Left ventricle myocardium superior (tissue), 1 donor: Measurements from ENCODE around the gene SGMS1. TPM values are rescaled to one million over a fixed set of nuclear protein-coding genes. Genes with fewer than 3 reads are reported as not detected.

Experiments
- ATAC-seq: fragments of 200-7000 bp; cut with Tn5 transposase; one replicate; pipeline ENCODE4 v1.9.1; 2020; ENCODE audit warnings: mild to moderate bottlenecking, moderate library complexity
- DNase-seq: peaks from one replicate; pipeline ENCODE4 v3.0.0-alpha.2; 2020
- intact Hi-C: fragments of 100-400 bp; cut with micrococcal nuclease; formaldehyde crosslinking; loops from one replicate; pipeline ENCODE4 v1.11.0; 2022
- total RNA-seq: library from RNA; stranded (reverse); fragmentation: NEBNext Ultra II Directional; extraction: Animal tissue kit (Norgen Biotek cat#: 25700); gene quantifications from one replicate; pipeline ENCODE4 v1.2.1, GENCODE V29; 2021
- donor health status: DM: no; HTN: yes; CAD: no; lungs with severe emphysema.

SGMS1 gene
- total RNA-seq, 1 donor from 2014 or later = 21.9 TPM

GRCh38 chr10:50593523-50594376 is 30.0 kb downstream of the SGMS1 start:
- intact Hi-C loops = no loop called here
- peak; percentile 80 for ATAC-seq
- no peak for DNase-seq

DNA sequence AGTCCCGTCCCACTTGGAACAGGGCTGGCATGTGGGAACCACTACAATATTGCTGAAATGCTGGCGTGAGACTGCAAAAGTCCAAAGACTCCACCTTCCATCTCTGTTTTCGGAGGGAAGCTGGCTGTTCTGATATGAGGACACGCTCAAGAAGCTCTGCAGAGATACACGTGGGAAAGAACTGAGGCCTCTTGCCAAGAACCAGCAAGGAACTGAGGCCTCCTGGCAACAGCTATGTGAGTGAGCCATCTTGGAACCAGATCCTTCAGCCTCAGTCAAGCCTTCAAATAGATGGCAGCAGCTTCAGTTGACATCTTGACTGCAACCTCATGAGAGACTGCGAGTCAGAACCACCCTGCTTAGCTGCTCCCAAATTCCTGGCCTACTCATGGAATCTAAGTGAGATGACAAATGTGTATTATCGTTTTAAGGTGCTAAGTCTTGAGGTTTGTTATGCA is 30.8 kb downstream of the SGMS1 start:
- DNase-seq = no peak
- intact Hi-C loops = no loop called here
- ATAC-seq = no peak

- no peak for ATAC-seq
- no peak for DNase-seq
- intact Hi-C loops = no loop called here
Measured at GRCh38 chr10:50590935-50591334, 32.8 kb downstream of the SGMS1 start.

GRCh38 chr10:50586740-50587088 is 37.0 kb downstream of the SGMS1 start:
- DNase-seq (no peak), ATAC-seq (no peak)
- intact Hi-C loops = no loop called here

GRCh38 chr10:50585921-50586739 is 37.6 kb downstream of the SGMS1 start:
- peak; percentile 43 for ATAC-seq
- intact Hi-C loops = no loop called here
- no peak for DNase-seq

DNA sequence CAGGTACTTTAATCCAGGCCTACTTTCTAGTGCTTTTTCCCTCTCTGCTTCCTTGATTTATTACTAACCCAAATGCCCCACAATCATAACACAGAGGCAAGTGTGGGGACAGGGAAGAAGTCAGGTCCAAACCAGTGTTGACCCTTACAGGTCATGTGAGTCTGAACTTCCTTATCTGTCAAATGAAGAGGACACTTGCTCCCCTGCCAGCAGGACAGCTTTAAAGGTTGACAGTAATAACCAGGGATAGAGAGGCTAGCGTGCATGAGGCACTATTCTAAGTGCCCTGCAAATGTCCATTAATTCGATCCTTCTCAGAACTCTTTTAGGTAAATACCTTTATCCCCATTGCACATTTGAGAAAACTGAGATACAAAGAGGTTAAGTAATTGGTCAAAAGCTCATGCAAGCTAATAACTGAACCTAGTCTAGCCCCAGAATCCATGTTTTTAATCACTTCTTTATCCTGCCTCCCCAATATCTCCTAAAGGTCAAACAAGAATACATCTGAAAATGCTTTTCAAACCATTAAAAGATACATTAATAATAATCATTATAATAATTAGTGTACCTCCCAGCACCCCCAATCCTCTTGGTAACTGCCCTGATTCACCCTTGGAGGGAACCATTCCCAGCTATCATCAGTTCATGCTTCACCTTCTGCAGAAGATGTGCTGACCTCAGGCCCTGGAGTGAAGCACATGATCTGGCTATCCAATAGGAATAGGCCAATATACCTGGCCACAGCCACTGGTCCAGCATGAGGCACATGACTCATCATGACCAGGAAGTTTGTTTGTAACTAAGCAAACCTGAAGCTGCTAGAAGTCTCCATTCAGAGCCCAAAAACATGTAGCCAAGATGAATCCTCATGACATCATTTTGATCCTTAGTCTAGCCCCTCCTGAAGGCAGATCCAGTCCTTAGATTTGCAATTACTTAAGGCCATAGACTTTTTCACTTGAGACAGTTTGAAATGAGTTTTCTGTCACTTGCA is 40.7 kb downstream of the SGMS1 start:
- ATAC-seq (peak; percentile 64), DNase-seq (no peak)
- intact Hi-C loops = no loop called here

DNA sequence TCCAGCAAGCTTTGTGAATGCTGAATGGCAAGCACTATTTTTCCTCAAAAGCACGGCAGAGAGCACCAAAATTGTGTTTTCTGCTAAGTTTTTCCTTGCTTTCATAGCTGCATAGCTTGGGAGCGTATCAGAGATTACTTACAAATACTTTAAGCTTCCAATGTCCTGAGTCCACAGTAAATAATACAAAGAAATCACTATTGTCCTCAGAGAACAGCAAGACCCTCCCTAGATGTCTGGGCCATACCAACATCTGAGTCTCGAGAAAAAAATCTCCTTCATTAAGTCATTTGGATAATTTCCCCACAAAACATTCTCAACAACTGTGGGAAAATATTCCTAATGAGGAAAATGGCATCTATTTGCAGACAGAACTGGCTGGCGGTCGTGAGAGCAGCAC is 41.7 kb downstream of the SGMS1 start:
- DNase-seq (no peak), ATAC-seq (no peak)
- intact Hi-C loops = no loop called here

DNA sequence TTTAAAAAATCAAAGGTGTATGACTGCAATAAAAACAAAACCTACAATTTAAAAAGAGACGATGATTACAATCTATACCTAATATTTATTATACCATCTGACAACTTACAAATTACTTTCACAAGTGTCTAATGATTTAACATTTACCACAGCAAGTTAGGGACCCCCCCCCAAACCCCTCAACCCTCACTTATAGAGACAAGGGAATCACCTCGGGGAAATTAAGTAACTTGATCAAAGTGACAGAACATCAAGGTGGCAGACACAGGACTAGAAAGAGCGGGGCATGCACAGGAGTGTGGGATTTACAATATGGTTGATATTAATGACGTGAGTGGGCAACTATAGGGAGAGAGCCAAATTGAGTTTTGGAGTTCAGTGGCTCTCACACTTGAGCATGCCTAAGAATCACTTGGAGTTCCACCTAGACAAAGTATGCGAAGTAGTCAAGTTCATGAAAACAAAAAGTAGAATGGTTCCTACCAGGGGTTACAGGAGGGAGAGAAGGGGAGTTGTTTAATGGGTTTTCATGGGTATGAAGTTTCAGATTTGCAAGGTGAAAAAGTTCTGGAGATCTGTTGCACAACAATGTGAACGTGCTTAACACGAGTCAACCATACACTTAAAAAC is 43.4 kb downstream of the SGMS1 start:
- intact Hi-C loops = no loop called here
- ATAC-seq = no peak

DNA sequence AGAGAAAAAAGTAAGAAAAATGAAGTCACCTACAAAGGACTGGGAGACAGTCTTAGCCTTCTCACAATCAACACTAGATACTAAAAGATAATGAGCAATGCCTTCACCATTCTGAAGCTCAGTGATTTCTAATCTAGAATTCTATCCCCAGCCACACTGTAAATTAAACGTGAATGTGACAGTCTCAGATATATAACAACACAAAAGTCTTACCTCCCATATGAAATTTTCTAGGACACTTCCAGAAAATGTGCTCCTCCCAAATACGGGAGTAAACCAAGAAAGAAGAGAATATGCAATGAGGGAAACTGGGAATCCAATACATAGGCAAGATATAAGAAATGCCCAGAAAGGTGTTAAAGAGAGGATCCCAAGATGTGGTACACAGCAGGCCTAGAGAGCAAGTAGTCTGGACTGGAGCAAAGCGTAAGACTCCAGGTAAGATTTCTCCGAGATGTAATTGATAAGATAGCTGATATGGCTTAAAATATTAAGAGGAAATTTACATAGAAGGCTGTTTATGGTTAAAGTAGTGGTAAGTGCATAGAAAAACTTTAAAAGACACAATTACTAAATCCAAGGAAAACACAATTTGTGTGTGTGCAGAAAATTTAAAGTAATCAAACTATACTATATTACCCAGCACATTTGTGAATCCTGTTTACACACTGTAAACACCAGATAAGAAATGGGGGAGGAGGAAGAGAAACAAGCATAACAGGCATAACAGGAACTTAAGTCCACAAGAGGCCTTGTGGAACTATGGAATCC is 44.1 kb downstream of the SGMS1 start:
- intact Hi-C loops = no loop called here
- DNase-seq (no peak), ATAC-seq (no peak)

More for the DNA sequence above, 43.4 kb downstream of the SGMS1 start:
- no peak for DNase-seq

GRCh38 chr10:50578949-50579348 is 44.8 kb downstream of the SGMS1 start:
- DNase-seq (no peak), ATAC-seq (no peak)
- intact Hi-C loops = no loop called here

DNA sequence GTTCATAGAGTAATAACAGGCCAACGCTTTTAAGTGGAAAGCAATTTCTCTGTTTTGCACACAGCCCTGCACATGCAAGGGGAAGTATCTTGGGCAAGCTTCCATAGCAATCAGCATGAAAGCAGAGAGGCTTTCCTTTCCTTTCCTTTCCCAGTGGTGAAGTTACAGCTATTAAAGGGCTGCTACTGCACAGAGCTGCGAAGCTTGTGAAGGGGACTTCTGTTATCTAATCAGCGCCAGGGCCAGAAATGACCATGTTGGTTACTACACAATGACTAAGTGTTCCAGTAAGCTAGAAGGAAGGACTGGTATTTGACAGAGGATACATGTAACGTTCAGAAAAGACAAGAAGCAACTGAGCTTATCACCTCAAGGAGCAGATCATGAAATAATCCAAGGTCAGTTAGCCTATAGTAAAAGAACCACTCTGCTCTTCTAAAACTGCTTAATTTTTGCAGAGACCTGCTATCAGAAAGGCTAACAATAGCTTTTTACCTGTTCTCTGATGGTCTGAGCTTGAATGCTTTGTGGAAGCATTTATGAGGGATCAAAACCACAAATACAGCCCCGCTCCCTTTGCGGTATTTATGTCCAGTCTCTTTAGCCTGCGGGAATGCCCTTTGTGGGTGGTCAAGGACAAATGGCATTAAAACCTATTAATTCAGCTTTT is 45.9 kb downstream of the SGMS1 start:
- intact Hi-C loops = no loop called here
- no peak for DNase-seq
- peak; percentile 90 for ATAC-seq

- intact Hi-C loops = no loop called here
- ATAC-seq (peak; percentile 8), DNase-seq (no peak)
Measured at GRCh38 chr10:50577010-50577409, 46.7 kb downstream of the SGMS1 start.

DNA sequence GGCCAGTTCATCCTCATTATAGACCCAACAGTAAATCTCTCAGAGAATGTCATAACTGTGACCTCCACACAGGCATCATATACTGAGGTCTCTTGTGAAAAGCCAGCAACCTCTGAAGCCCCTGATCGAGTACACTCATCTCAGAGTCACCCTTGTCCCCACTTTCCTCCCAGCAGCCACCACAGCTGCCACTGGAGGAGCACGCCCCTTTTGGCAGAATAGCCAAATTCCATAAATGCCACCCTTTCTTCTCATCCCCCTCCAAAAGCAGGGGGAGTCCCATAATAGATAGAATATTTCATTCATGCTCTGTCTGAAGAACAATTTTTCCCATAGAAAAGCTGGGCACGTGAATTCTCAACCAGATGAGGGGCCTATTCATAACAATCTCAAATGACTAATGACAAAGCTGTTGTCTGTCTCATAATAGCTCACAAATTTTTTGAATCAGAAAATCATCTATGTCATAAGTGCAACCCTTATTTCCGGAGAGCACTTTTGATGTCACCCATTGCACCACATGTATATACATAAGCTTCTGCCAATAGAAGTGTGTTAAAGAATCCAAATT is 47.4 kb downstream of the SGMS1 start:
- intact Hi-C loops = no loop called here
- ATAC-seq = peak; percentile 51
- no peak for DNase-seq

DNA sequence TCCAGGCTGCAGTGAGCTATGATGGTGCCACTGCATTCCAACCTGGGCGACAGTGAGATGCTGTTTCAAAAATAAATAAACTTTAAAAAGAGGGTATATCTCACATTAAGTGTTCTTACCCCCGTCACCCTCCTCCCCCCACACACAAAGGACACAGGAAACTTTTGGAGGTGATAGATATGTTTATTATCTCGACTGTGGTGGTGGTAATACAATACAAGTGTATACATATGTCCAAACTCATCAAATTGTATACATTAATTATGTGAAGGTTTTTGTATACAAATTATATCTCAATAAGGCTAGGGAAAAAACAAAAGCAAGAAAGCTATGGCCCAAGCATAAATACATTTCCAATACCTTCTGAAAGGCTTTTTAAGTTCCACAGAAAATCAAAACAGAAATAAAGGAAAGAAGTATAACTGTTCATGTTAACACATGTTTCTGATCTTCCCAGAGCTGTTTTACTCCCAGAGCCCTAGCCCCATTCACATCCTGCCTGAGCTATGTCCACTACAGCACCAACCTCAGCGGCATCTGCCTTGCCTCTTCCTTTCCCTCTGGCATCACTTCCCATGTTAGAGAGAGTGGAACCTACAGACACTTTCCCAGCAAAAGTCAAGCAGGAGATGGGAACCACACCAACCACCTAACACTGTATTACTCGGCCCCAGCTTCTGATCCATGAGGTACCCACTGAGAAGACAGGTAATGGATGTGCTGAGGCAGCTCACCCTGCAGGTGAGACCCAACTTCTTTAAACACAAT is 48.1 kb downstream of the SGMS1 start:
- no peak for DNase-seq
- intact Hi-C loops = no loop called here
- peak; percentile 5 for ATAC-seq

- ATAC-seq (no peak), DNase-seq (no peak)
- intact Hi-C loops = no loop called here
Measured at GRCh38 chr10:50574931-50575330, 48.8 kb downstream of the SGMS1 start.

GRCh38 chr10:50574305-50574704 is 49.5 kb downstream of the SGMS1 start:
- DNase-seq (no peak), ATAC-seq (no peak)
- intact Hi-C loops = no loop called here
